SW 1271 (cell line): ENCODE results near the gene CD3D.

Experiments used
- DNase-seq, 2 experiments: peaks; one replicate each; lab custom pipeline; 2025; lab: John Stamatoyannopoulos, UW

CD3D gene

DNA sequence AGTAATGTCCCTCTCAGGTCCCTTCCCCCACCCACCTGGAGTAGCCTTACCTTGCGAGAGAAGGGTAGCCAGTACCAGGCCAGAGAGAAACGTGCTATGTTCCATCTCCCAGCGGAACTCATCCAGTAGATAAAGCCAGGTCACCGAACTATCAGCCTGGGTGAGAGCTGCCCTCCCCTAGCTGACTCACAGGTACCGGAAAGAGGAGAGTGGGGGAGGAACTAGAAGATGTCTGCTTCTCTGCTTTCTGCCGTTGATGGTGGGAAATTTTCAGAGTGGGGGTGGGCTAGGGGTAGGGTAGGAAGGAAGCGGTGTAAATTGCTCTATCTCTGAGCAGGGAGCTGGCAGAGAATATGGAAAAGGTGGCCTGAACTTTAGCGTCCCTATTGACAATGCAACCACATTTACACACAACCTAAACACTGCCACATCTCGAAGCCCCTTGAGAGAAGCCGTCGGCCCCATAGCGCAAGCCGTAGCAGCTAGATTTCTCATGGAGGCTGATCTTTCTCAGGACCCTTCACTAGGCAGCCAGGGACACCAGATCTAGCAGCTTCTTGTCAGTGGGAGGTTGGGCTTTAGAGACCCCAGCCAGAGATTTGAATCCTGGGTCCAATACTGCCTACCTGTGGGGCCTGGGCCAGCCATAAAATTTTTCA lies at the start of gene CD3D:
CD3D (minus strand) TSS at position 203 of the 659 bp plus-strand sequence; CDS start at position 105, 98 bp downstream.
- DNase-seq, result no peak

- DNase-seq, result no peak
Measured at GRCh38 chr11:118383657-118384056, 41.2 kb upstream of the CD3D start.

GRCh38 chr11:118382954-118383353 lies 40.4 kb upstream of the CD3D start:
- DNase-seq, result no peak

- DNase-seq, result no peak
Measured at GRCh38 chr11:118380571-118380970, 38.1 kb upstream of the CD3D start.

DNA sequence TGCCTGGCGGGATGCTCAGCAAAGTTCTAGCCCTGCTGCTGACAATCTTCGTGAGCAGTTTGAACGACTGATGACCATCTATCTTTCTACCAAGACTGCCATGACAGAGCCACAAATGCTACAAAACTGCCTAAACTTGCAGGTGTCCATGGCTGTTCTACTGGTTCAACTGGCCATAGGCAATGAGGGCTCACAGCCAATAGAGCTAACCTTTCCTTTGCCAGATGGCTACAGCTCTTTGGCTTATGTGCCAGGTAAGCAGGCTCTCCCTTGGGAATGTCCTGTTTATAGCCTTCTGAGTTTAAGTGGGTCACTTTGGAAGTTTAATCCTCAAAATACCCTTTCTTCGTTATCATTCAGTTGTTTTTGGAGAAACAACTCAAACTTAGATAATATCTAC lies 37.0 kb upstream of the CD3D start:
- no peak for DNase-seq

- no peak for DNase-seq
Measured at GRCh38 chr11:118375978-118376377, 33.5 kb upstream of the CD3D start.

DNA sequence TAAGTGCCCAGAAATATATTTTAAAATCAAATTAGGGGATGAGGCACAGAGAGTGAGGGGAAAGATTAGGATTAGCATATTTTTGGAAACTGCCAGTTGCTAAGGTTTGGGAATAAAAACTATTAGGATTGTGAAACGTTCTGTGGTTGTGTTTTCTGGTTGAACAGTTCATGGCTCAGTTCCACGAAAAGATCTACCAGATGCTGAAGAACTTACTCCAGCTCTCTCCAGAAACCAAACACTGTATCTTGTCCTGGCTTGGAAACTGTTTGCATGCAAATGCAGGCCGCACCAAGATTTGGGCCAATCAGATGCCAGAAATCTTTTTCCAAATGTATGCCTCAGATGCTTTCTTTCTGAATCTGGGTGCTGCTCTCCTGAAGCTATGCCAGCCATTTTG lies 32.2 kb upstream of the CD3D start:
- DNase-seq, result no peak

- no peak for DNase-seq
Measured at GRCh38 chr11:118373871-118374270, 31.4 kb upstream of the CD3D start.

DNA sequence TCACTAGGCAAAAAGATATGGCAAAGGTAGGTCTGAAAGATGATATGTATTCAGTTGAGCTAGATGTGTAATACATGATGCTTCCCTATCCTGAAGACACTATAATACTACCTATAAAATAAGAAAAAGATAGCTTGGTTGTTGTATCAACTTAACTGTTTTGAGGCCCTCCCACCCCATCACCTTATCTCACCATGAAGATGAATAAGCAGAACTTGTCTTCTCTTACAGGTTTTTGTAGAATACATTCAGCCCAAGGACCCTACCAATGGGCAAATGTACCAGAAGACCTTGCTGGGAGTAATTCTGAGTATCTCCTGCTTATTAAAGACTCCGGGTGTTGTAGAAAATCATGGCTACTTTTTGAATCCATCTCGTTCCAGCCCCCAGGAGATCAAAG lies 30.8 kb upstream of the CD3D start:
- no peak for DNase-seq

DNA sequence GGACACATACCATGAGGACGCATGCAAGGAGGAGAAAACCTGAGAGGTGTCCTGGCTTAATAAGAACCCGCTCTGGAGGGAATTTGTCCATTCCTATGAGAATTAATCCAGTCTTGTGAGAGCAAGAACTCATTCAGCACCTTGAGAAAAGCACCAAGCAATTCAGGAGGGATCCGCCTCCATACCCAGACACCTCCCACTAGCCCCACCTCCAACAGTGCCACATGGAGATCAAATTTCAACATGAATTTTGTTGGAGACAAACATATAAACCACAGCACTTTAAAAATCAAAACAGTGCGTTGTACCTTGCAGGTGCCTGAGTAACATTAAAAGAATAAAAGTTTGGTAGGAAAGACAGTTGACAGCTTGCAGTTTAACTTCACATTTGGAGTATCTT lies 28.3 kb upstream of the CD3D start:
- DNase-seq, result no peak

GRCh38 chr11:118366287-118366686 lies 23.8 kb upstream of the CD3D start:
- no peak for DNase-seq

DNA sequence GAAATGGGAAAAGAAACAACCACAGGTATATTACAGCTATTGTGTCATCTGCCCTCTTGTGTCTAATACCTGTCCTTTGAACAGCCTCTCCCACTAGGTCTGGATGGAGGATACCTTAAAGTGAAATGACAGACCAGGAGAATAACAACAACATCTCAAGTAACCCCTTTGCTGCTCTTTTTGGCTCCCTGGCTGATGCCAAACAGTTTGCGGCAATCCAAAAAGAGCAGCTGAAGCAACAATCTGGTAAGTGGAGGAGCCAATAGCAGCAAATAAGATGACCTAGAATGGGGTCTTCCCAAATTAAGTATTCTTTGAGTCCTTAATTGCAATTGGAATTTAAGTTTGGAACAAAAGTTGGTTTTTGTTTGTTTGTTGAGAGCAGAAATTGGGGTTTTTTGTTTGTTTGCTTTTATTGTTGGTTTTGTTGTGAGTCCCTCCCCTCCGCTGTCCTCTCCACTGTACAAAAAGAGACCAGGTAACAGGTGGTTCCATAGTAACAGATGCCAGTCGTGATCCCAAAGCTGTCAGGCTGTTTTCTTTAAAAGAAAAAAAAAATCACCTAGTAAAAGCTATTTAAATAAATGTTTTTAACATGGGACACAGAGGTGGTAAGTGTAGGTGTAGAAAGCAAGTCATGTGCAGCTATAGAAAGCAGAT lies 22.6 kb upstream of the CD3D start:
- DNase-seq, result no peak

DNA sequence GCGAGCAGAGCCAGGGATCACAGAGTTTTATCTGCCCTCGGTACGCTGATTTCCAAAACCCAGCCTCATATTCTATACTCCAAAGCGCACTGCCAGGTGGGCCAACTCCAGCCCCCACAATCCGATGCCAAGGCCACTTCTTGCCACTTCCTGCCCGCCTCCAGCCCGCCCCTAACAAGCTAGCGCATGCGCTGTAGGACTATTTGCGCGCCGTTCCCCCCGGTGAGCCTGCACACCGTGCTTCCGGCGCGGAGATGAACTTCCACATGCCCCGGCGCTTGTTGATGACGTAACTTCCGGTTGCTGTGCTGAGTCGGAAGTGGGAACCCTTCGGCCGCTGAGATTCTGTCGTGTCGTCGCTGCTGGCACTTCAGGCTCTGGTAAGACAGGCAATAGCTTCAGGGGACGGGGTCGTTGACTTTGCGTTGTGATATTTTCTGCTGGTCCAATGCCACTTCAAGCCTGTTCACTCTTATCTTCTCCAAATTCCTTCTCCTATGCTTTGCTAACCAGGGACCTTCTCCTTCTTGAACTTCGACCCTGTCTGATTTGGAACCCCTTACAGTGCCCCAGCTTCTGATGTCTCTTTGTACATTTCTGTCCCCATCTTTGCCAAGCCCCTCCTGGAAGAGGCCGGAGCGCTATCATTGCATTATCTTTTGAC lies 16.9 kb upstream of the CD3D start, which contains the start of gene UBE4A:
UBE4A (plus strand) TSS at position 306 of the 664 bp plus-strand sequence. CDS start 5,481 bp downstream, outside the sequence.
- DNase-seq, result peak; percentile 56 to 77

GRCh38 chr11:118358071-118358470 lies 15.6 kb upstream of the CD3D start:
- no peak for DNase-seq

GRCh38 chr11:118353084-118353710 lies 10.7 kb upstream of the CD3D start:
- DNase-seq, result peak in 1 of 2 experiments; percentile 9

GRCh38 chr11:118349475-118349874 lies 7.0 kb upstream of the CD3D start:
- no peak for DNase-seq

DNA sequence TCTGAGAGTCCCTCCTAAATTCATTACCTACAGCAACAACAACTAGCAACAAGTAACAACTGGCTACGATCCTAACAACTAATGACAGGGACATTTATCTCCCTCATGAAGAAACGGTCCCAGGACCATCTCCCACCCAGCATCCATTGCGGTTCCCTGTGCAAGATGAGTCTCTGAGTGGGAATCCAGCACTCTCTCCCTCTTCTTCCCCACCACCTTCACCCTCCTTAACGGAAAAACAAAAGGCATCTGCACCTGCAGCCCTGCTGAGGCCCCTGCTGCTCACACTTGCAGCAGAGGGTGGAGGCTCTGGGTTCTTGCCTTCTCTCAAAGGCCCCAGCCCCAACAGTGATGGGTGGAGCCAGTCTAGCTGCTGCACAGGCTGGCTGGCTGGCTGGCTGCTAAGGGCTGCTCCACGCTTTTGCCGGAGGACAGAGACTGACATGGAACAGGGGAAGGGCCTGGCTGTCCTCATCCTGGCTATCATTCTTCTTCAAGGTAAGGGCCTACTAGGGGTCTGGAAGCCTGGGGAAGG lies 1.5 kb upstream of the CD3D start, which contains the start of gene CD3G:
CD3G (plus strand) TSS at position 364 of the 535 bp plus-strand sequence; CDS start at position 444, 80 bp downstream.
- no peak for DNase-seq

GRCh38 chr11:118343248-118343647 lies 743 bp upstream of the CD3D start:
- no peak for DNase-seq

DNA sequence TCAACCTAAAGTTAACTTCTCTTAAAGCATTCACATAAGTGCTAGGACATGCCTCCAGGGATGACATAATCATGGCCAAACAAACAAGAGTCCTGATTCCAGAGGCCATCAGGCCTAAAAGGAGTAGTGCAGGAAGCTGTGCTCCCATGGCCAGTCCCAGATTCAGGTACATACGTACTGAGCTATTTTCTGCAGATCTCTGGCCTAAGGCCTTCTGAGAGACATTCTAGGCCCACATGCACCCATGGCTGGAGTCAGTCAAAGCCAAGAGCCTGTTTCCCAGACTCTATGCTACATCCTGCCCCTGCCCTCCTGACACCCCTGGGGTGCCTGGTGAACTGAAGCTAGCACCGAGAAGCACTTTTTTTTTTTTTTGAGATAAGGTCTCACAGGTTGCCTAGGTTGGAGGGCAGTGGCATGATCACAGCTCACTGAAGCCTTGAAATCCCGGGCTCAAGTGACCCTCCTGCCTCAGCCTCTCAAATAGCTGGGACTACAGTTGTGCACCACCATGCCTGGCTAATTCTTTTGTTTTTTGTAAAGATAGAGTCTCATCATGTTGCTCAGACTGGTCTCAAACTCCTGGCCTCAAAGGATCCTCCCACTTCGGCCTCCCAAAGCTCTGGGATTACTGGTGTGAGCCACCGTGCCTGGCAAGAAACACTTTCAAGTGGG lies 553 bp downstream of the CD3D start:
- DNase-seq, result no peak

DNA sequence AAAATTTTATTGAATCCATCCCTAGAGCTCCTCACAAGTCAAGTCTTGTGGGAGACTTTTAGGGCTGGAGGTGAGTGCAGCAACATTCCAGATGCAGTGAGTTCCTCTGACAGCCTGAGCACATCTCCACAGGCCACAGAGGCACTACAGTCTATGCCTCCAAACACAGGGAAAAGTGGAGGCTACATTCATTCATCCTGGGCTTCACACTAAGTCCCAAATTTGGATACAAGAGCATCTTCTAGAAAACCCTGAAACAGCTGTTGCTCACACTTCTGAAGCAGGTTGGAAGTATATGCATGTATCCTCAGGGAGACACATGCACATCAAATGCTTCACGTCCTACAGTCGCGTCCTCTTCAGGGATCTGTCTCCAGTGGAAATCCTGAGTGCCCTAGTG lies 1.2 kb downstream of the CD3D start:
- no peak for DNase-seq

DNA sequence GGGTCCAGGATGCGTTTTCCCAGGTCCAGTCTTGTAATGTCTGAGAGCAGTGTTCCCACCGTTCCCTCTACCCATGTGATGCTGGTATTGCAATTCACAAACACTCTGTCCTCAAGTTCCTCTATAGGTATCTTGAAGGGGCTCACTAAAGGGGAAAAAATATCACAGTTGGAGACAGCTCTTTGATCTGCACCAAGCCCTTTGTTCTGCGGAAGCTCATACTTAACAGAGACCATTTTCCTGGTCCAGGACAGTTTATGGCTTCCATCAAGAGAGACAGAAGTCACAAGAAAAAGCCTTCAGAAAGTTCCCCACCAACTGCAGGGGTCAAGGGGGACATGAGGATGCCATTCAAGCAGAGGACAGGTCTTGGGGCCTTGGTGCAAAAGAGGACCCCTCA lies 2.1 kb downstream of the CD3D start:
- no peak for DNase-seq
